ENCODE measurements around the gene NHLH1.

The NHLH1 gene

DNA sequence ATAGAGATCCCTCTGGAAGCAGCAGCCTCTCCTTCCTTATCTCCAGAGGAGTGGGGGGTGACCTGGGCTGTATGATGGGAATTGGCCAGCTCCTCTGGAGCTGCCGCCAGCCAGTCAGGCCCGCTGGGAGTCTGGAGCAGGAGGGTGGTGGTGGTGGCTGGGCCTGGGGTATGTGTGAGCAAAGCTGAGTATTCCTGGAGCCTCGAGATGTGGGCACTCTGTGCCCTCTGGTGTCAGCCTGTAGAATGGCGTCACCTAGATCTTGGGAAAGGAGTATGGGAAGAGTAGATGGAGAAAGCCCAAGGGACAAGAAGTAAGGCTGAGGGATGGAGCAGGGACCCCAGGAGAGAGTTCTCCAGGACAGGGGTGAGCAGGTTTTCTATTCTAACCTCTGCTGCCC, 49.5 kb downstream of the NHLH1 start:
- TF ChIP-seq, protein P1, sequence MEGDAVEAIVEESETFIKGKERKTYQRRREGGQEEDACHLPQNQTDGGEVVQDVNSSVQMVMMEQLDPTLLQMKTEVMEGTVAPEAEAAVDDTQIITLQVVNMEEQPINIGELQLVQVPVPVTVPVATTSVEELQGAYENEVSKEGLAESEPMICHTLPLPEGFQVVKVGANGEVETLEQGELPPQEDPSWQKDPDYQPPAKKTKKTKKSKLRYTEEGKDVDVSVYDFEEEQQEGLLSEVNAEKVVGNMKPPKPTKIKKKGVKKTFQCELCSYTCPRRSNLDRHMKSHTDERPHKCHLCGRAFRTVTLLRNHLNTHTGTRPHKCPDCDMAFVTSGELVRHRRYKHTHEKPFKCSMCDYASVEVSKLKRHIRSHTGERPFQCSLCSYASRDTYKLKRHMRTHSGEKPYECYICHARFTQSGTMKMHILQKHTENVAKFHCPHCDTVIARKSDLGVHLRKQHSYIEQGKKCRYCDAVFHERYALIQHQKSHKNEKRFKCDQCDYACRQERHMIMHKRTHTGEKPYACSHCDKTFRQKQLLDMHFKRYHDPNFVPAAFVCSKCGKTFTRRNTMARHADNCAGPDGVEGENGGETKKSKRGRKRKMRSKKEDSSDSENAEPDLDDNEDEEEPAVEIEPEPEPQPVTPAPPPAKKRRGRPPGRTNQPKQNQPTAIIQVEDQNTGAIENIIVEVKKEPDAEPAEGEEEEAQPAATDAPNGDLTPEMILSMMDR (IDR thresholded peaks at IDR 0.05; ENCODE audit: insufficient read depth, low read depth, low read length, missing control alignments) = peak; percentile 21
- DNase-seq (ENCODE audit: low read depth) = no peak
- H3K4me3 ChIP-seq (ENCODE audit: low read depth, low read length) = no peak overlapping the region

GRCh38 chr1:160418483-160418882, 51.6 kb downstream of the NHLH1 start:
- no peak for DNase-seq (ENCODE audit: low read depth)
- no peak overlapping the region for H3K4me3 ChIP-seq (ENCODE audit: low read depth, low read length)
- TF ChIP-seq, protein P1 (IDR thresholded peaks at IDR 0.05; ENCODE audit: insufficient read depth, low read depth, low read length, missing control alignments) = no peak

GRCh38 chr1:160419150-160419837, 52.4 kb downstream of the NHLH1 start:
- TF ChIP-seq, protein P1 (IDR thresholded peaks at IDR 0.05; ENCODE audit: insufficient read depth, low read depth, low read length, missing control alignments) = no peak
- DNase-seq (ENCODE audit: low read depth) = no peak
- no peak overlapping the region for H3K4me3 ChIP-seq (ENCODE audit: low read depth, low read length)

GRCh38 chr1:160419838-160420169, 52.9 kb downstream of the NHLH1 start:
- no peak overlapping the region for H3K4me3 ChIP-seq (ENCODE audit: low read depth, low read length)
- DNase-seq (ENCODE audit: low read depth) = no peak
- TF ChIP-seq, protein P1 (IDR thresholded peaks at IDR 0.05; ENCODE audit: insufficient read depth, low read depth, low read length, missing control alignments) = no peak

DNA sequence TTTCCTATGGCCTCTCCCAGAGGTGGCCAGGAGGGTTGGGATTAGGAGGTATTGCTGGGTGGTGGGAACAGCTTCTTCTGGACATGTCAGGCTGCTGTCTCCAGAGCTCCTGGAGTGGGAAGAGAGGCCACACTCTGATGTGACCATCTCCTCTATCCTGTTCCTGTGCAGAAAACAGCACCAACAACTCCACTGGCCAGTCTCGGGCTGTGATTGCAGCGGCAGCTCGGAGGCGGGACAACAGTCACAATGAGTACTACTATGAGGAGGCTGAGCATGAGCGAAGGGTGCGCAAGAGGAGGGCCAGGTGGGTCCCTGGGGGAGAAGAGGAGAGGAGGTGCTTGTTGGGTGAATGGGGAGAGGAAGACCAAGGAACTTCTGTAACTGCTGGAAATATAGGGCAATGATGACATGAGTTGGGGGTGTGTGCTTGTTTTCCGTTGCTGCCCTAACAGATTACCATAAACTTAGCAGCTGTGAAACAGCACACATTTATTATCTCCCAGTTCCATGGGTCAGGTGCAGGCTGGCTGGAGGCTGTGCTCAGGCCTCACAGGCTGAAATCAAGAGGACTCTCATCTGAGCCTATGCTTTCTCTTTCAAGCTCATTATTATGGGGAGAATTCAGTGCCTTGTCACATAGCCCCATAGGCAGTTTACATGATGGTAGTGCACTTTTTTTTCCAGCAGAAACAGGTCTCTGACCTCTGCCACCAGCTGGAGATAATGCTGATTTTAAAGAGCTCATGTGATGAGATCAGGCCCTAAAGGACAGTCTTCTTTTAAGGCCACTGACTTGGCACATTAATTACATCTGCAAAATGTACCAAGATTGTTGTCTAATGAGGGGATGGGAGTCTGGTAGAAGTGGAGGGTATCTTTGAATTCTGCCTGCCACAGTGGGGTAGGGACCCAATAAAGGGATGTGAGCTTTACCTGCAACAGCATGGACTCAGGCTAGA, 54.3 kb downstream of the NHLH1 start:
- no peak overlapping the region for H3K4me3 ChIP-seq (ENCODE audit: low read depth, low read length)
- no peak for DNase-seq (ENCODE audit: low read depth)
- TF ChIP-seq, protein P1 (IDR thresholded peaks at IDR 0.05; ENCODE audit: insufficient read depth, low read depth, low read length, missing control alignments) = no peak

- no peak overlapping the region for H3K4me3 ChIP-seq (ENCODE audit: low read depth, low read length)
- TF ChIP-seq, protein P1 (IDR thresholded peaks at IDR 0.05; ENCODE audit: insufficient read depth, low read depth, low read length, missing control alignments) = no peak
- DNase-seq (ENCODE audit: low read depth) = no peak
These were observed 55.0 kb downstream of the NHLH1 start for GRCh38 chr1:160421881-160422280.

Measured in GM12865 (cell line).